ENCODE results near the gene RBKS.

GRCh38 chr2:27782701-27783100 lies 107.5 kb downstream of the RBKS start:
- TF ChIP-seq POLR2A (IDR thresholded peaks at IDR 0.05) (no peak), POLR2AphosphoS5 (IDR thresholded peaks at IDR 0.05) (no peak)
- TF ChIP-seq, protein P1, sequence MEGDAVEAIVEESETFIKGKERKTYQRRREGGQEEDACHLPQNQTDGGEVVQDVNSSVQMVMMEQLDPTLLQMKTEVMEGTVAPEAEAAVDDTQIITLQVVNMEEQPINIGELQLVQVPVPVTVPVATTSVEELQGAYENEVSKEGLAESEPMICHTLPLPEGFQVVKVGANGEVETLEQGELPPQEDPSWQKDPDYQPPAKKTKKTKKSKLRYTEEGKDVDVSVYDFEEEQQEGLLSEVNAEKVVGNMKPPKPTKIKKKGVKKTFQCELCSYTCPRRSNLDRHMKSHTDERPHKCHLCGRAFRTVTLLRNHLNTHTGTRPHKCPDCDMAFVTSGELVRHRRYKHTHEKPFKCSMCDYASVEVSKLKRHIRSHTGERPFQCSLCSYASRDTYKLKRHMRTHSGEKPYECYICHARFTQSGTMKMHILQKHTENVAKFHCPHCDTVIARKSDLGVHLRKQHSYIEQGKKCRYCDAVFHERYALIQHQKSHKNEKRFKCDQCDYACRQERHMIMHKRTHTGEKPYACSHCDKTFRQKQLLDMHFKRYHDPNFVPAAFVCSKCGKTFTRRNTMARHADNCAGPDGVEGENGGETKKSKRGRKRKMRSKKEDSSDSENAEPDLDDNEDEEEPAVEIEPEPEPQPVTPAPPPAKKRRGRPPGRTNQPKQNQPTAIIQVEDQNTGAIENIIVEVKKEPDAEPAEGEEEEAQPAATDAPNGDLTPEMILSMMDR (IDR thresholded peaks at IDR 0.05 in 8 of 11, conservative IDR thresholded peaks at IDR 0.05 in 3 of 11): no peak

Measured in spleen (tissue), 7 donors.